Sigmoid colon (tissue), 3 donors: ENCODE results near the gene LRCH1.

Source experiments
- CTCF ChIP-seq, 4 experiments: fragments of 450-650 bp in 3 of 4; fragments of 200-600 bp in 1 of 4; IDR thresholded peaks; one replicate each; pipeline ENCODE4 v1.5.1; 2016 to 2019; ENCODE audit warnings: antibody characterized with exemption in 4 of 4, mild to moderate bottlenecking in 3 of 4, moderate library complexity in 2 of 4
- POLR2A ChIP-seq, 2 donors: fragments of 450-650 bp; IDR thresholded peaks; one replicate each; pipeline ENCODE4 v1.6.1; 2016; ENCODE audit warnings: antibody characterized with exemption in 2 of 2, mild to moderate bottlenecking in 2 of 2, moderate library complexity in 2 of 2

- TF ChIP-seq CTCF (IDR thresholded peaks at IDR 0.05) = no peak
- TF ChIP-seq POLR2A (IDR thresholded peaks at IDR 0.05) = no peak
Observed at GRCh38 chr13:46552303-46552682, 677 bp upstream of the LRCH1 start.
